HPDE6-E6E7 (cell line): ENCODE data around the gene ARGFX.
"Not testable (repeated sequence)": the region's sequence is repeated elsewhere in the genome, so short reads cannot be mapped to it uniquely, and the experiment has no call there.

Experiments
- DNase-seq: peaks from one replicate; pipeline ENCODE4 v3.0.0; 2011; ENCODE audit warnings: missing footprints; ENCODE audit errors: extremely low spot score

Gene ARGFX

DNA sequence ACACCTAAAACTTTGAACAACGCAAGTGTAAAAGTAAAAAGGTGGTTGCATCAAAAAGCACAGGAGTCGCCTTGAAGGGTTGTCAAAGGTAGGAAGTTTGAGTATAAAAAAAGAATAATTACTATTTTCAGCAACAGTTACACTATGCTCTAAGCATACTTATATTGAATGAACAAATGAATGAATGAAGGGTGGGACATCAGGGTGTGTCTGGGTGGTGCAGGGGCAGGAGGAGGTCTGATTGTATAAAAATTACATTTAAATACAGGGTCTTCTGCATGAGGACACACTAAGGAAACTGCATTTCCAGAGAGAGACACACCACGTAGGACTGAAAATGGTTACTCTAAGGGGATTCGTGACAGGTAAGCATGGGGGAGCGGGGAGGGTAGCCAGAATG lies at the start of gene ARGFX:
ARGFX (plus strand) TSS at position 301 of the 400 bp plus-strand sequence. CDS start 2,765 bp downstream, outside the sequence.
- DNase-seq: no peak

- DNase-seq: no peak
These were observed 49.6 kb upstream of the ARGFX start for GRCh38 chr3:121517953-121518655.

- DNase-seq: no peak
These were observed 47.2 kb upstream of the ARGFX start for GRCh38 chr3:121520510-121520909.

- peak; percentile 19 for DNase-seq
These were observed 38.4 kb upstream of the ARGFX start for GRCh38 chr3:121529308-121529707.

GRCh38 chr3:121531269-121531668 lies 36.5 kb upstream of the ARGFX start:
- DNase-seq: no peak

- no peak for DNase-seq
These were observed 24.8 kb upstream of the ARGFX start for GRCh38 chr3:121542924-121543323.

- peak; percentile 25 for DNase-seq
These were observed 22.6 kb upstream of the ARGFX start for GRCh38 chr3:121545049-121545573.

GRCh38 chr3:121545574-121546455 lies 21.9 kb upstream of the ARGFX start, which contains the start of gene POLQ:
TSS of gene POLQ (minus strand) at chr3:121545988. CDS start at chr3:121545877, 111 bp downstream.
- peak; percentile 85 for DNase-seq

GRCh38 chr3:121552379-121552778 lies 15.4 kb upstream of the ARGFX start:
- DNase-seq: no peak

- no peak for DNase-seq
These were observed 15.0 kb upstream of the ARGFX start for GRCh38 chr3:121552797-121553196.

DNA sequence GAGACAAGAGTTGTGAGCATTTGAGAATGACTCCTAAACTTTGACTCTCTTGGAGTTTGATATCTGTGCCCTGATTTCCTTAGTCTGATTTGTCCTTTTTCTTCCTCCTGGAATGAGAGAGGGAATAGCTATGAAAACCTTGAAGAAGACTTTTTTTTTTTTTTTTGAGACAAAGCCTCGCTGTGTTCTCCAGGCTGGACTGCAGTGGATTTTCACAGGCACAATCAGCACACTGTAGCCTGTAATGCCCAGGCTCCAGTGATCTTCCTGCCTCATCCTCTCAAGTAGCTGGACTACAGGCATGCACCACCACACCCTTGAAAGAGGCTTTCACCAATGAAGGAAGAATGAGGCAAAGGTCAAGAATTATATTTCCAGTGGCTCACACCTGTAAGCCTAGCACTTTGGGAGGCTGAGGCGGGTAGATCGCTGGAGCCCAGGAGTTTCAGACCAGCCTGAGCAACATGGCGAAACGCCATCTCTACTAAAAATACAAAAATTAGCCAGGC lies 10.3 kb upstream of the ARGFX start:
- no peak for DNase-seq

DNA sequence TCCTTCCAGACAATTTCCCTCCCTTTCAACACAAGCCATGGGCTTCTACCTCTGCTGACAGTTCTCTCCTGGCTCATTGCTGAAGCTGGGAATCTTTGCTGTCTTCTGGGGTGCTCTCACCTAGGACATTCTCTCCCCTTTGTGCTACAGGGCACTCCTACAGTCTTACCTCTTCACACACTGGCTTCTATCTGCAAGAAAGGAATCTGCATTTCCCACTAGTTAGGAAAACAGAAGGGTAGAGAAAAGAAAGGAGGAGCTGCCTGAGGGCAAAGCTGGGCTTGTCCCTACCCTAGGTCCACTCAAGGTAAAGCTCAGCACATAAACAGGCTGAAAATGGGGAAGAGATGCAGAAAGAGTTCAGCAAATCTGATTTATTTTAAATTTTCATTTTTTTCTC lies 5.6 kb upstream of the ARGFX start:
- DNase-seq: no peak

DNA sequence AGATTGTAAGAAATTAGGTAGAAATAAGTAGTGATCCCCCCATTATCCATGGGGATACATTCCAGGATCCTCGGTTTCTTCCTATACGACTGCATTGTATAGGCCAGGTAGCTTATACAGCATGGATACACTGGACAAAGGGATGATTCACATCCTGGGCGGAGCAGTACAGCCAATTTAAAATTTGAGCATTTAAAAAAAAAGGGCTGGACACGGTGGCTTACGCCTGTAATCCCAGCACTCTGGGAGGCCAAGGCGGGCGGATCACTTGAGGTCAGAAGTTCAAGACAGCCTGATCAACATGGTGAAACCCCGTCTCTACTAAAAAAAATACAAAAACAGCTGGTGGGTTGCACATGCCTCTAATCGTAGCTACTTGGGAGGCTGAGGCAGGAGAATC lies 976 bp upstream of the ARGFX start:
- no peak for DNase-seq

GRCh38 chr3:121574449-121574848 lies 6.7 kb downstream of the ARGFX start:
- peak; percentile 20 for DNase-seq

DNA sequence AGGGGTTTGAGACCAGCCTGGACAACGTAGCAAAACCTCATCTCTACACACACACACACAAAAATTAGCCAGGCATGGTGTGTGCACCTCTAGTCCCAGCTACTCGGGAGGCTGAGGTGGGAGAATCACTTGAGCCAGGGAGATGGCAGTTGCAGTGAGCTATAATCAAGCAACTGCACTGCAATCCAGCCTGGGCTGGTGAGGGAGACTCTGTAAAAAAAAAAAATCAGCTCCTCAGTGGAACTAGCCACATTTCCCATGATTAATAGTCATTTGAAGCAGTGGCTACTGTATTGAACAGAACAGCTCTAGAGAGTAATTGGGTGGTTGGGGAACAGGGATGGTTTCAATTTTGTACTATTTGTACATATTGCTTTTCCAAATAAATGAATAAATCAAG lies 13.9 kb downstream of the ARGFX start:
- no peak for DNase-seq

- DNase-seq: no peak
These were observed 16.7 kb downstream of the ARGFX start for GRCh38 chr3:121584418-121584817.

DNA sequence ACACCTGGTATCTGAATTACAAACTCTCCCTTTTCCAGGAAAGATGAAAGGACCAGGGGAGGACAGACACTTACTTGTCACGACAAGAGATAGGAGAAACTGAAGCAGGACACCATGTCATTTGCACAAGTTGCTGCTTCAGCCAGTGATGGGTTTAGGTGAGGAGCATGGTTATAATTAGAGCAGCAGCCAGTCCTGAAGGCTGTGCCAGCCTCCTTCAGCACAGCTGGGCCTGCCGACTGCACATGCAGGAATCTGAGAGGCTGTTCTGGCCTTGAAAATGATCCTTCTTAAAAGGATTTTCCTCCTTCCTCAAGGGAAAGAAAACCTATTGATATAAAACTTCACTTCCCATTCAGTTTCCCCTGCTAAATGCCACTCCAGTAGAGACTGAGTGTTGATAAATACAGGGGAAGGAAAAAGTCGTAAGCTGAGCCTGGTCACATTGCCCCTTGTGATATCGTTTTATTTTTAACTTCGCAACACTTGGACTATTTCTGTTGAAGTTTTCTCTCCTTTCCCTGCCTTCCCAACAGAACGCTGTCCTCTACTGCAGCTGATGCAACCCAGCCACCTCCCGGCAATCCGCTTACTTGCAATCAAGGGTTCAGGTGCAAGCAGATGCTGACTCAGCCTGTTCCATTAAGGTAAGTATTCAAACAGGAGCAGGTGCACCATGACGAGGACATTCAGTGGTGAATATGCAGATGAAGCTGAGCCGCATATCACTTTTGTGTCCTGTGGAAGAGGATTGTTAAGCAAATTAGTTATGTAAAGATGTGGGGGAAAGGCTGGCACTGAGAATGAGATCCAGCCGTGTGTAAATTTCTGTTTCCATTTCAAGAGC lies 25.3 kb downstream of the ARGFX start, which contains the start of gene FBXO40:
FBXO40 (plus strand) TSS at position 524 of the 847 bp plus-strand sequence. CDS start 27,197 bp downstream, outside the sequence.
- DNase-seq: no peak

DNA sequence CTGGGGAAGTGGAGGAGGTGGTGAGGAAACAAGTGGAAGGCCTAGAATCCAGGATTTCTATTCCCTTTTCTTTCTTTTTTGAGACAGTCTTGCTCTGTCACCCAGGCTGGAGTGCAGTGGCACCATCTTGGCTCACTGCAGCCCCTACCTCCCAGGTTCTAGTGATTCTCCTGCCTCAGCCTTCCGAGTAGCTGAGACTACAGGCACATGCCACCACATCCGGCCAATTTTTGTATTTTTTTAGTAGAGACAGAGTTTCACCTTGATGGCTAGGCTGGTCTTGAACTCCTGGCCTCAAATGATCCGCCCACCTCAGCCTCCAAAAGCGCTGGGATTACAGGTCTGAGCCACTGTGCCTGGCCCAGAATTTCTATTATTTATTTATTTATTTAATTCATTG lies 26.1 kb downstream of the ARGFX start:
- DNase-seq: not testable (repeated sequence)

- DNase-seq: no peak
These were observed 27.1 kb downstream of the ARGFX start for GRCh38 chr3:121594850-121595249.

GRCh38 chr3:121595765-121596406 lies 28.1 kb downstream of the ARGFX start:
- DNase-seq: no peak

- no peak for DNase-seq
These were observed 30.8 kb downstream of the ARGFX start for GRCh38 chr3:121598564-121598963.
